ENCODE results near the gene NRF1. TPM values are rescaled to one million over a fixed set of nuclear protein-coding genes. Genes with fewer than 3 reads are reported as not detected.

NRF1 gene
- total and polyA plus RNA-seq, 2 of the 8 experiments (the other 6 are each of a cell fraction or from before 2014, with no cell fraction given): 18.2 to 21.4 TPM

GRCh38 chr7:129667551-129667950, 56.0 kb downstream of the NRF1 start:
- Histone ChIP-seq H3K4me2 (ENCODE audit: insufficient read depth in 1 of 2, low read depth in 2 of 2, low read length in 2 of 2) (no peak overlapping the region), H2AFZ (ENCODE audit: low read length) (no peak overlapping the region), H3K79me2 (ENCODE audit: control insufficient read depth in 1 of 2, insufficient read depth in 2 of 2, low read length in 2 of 2) (peaks cover 0 to 20% of the 10 kb centered on the region in 2 experiments; a peak in 2 of 4 replicates), H3K4ac (replicated peaks; ENCODE audit: insufficient read length, low read depth, low read length) (no peak overlapping the region), H2AK5ac (ENCODE audit: low read depth, low read length) (no peak overlapping the region), H4K5ac (ENCODE audit: insufficient read length, low read depth, low read length) (no peak overlapping the region), H2BK15ac (ENCODE audit: low read length) (no peak overlapping the region), H3K4me3 (ENCODE audit: extremely low read depth in 1 of 4, insufficient read depth in 2 of 4, low read depth in 3 of 4, low read length in 4 of 4) (no peak overlapping the region), H4K8ac (ENCODE audit: extremely low read depth, insufficient read depth, low read length) (no peak overlapping the region), H3K36me3 (ENCODE audit: control insufficient read depth in 2 of 4, insufficient read depth in 4 of 4, low read length in 3 of 4) (peaks cover under 1 to 15% (median 7%) of the 10 kb centered on the region in 4 experiments; a peak in 6 of 8 replicates), H4K91ac (replicated peaks; ENCODE audit: insufficient read length, low read length) (no peak overlapping the region), H3K14ac (ENCODE audit: insufficient read length) (no peak overlapping the region), H3K27ac (ENCODE audit: low read depth, low read length) (no peak overlapping the region), H3K56ac (replicated peaks; ENCODE audit: insufficient read length, low read depth, low read length) (no peak overlapping the region), H2BK20ac (ENCODE audit: low read length) (no peak overlapping the region), H3K18ac (ENCODE audit: extremely low read depth, low read length) (no peak overlapping the region), H4K20me1 (replicated peaks in 1 of 2; ENCODE audit: control insufficient read depth in 1 of 2, insufficient read depth in 2 of 2, low read length in 2 of 2) (peaks cover 0 to 5% of the 10 kb centered on the region in 2 experiments), H2BK12ac (ENCODE audit: low read depth, low read length) (no peak overlapping the region), H2BK5ac (ENCODE audit: low read depth, low read length) (no peak overlapping the region), H3K9ac (replicated peaks in 1 of 4; ENCODE audit: extremely low read depth in 1 of 4, low read depth in 3 of 4, low read length in 3 of 4) (no peak overlapping the region), H3K23me2 (ENCODE audit: low read depth, low read length) (no peaks in the 10 kb centered on the region), H3K79me1 (ENCODE audit: low read depth, low read length) (0 out of 2 replicates have a peak, but pooled peaks cover 2% of the 10 kb centered on the region), H3K23ac (ENCODE audit: insufficient read length) (no peak overlapping the region), H2BK120ac (replicated peaks; ENCODE audit: low read depth, low read length) (no peak overlapping the region), H3K27me3 (replicated peaks in 1 of 4; ENCODE audit: control insufficient read depth in 3 of 4, extremely low read depth in 1 of 4, insufficient read depth in 3 of 4, low read length in 3 of 4) (no peaks in the 10 kb centered on the region), H3K9me3 (ENCODE audit: insufficient read depth in 2 of 2, low read depth in 1 of 2, low read length in 1 of 2) (peaks cover 0 to 8% of the 10 kb centered on the region in 2 experiments; a peak in 1 of 4 replicates), H3K4me1 (replicated peaks in 1 of 4; ENCODE audit: control insufficient read depth in 3 of 4, insufficient read depth in 4 of 4, low read length in 3 of 4) (peaks cover 0 to 12% (median 3%) of the 10 kb centered on the region in 4 experiments; a peak in 4 of 7 replicates)
- no peak for TF ChIP-seq BRCA1 (IDR thresholded peaks at IDR 0.05; ENCODE audit: low read depth, low read length)
- DNase-seq (ENCODE audit: low read depth in 1 of 2, low spot score in 2 of 2) (no peak), FAIRE-seq (no peak)
- WGBS, 2 experiments (ENCODE audit: extremely low coverage in 1 of 2, insufficient coverage in 1 of 2, insufficient read length in 1 of 2, insufficient replicate concordance in 2 of 2, low coverage in 1 of 2, low lambda C conversion rate in 2 of 2, missing lambda C conversion rate in 1 of 2): 96% methylated on average over 1 of the region's 1 CpG; no CpG with 5 or more reads in 1 of the 2 experiments
- ChIA-PET POLR2A (ENCODE audit: partially characterized antibody) (no interaction called here), CTCF (ENCODE audit: partially characterized antibody) (interaction anchor here (0.6 to 3.2 kb wide), 3 partner anchors 162 to 339 kb away, joined by 3 to 11 read pairs (median 3); no protein-coding TSS in a partner anchor)
